Inferior parietal cortex (tissue), 1 donor: Measurements from ENCODE around the gene DPP6.

Experiments
- DNase-seq: peaks from one replicate; pipeline ENCODE4 v3.0.0-alpha.2; 2016; ENCODE audit errors: extremely low spot score

The DPP6 gene

DNA sequence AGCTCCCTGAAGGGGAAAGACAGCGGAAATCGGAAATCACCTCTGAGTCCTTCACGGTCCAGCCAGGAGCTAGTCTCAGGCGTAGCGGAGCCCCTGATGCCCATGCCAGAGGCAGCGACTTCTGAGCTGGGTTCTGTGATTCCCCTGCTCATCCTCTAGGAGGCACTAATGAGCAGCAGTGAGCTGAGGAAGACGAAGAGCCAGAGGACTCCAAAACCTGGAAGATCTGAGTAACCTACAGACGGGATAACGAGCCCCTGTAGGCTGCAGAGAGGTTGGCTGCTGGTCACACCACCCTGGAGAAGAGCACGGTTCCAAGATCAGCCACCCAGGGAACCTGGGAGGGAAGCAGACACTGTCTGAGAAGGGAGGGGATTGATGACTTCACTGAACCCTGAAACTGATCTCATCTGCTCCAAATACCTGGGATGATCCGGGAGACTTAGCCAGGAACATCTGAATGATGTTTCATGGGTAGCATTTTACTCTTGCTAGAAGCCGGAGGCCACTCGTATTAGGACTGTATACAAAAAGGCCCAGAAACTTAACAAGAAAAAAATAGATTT lies 646.6 kb downstream of the DPP6 start:
- DNase-seq: no peak

GRCh38 chr7:154699417-154699816 lies 647.2 kb downstream of the DPP6 start:
- no peak for DNase-seq

GRCh38 chr7:154709840-154710520 lies 657.8 kb downstream of the DPP6 start:
- no peak for DNase-seq

GRCh38 chr7:154720016-154720415 lies 667.8 kb downstream of the DPP6 start:
- DNase-seq: no peak

DNA sequence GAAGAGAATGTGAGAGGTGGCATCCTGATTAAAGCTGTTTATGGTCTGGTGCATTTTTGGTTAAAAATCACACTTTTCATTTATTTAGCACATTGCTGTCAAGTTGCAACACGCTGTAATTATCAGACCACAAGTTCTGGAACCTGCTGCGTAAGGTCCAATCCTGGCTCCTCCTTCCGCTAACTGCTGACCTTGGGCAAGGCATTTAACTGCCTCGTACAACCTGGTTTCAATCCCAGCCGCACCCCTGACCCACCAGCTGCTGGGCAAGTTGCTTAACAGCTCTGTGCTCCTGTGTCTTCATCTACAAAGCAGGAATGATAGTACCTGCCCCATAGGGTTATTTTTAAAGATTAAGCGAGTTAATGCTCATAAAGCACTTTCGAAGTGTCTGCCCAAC lies 668.9 kb downstream of the DPP6 start:
- no peak for DNase-seq

GRCh38 chr7:154726368-154726767 lies 674.2 kb downstream of the DPP6 start:
- DNase-seq: no peak

GRCh38 chr7:154729056-154729455 lies 676.9 kb downstream of the DPP6 start:
- DNase-seq: no peak

GRCh38 chr7:154735766-154736165 lies 683.6 kb downstream of the DPP6 start:
- DNase-seq: no peak

- DNase-seq: no peak
These were observed 684.2 kb downstream of the DPP6 start for GRCh38 chr7:154736389-154736788.

DNA sequence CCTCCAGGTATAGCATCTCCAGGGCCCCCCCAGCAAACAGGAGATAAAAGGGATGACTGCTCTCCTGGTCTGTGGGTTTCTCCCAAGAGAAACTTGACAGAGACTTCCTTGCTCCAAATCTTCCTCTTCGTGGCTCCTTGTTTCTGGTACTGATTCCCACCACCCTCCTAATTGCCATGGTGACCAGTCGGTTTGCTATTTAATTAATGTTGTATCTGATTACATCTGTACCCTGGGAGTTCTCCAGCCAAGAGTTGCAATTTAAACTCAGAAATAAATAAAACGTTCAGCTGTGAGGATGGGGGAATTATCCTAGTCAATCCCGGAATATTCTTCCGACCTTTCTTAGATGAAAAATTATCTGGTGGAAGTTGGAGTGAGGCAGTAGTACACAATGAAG lies 686.0 kb downstream of the DPP6 start:
- DNase-seq: no peak

DNA sequence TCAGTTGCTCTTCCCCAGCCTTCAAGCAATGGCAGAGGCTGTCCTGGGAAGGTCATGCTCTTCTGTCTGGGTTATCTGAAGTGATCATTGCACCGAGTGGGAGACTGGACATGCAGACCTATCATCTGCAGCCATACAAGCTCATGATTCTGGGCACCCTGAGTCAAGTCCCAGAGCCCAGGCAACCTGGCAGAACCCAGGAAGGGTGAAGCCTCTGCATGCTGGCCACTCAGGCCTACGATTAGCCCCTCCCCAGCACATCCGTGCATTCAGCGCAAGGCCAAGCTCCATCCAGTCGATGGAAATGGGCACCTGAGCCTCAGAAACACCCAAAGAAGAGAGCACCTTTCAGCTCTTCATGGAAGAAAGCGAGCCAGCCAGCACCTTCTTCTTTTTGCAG lies 688.9 kb downstream of the DPP6 start:
- no peak for DNase-seq

- DNase-seq: peak; percentile 64
These were observed 691.0 kb downstream of the DPP6 start for GRCh38 chr7:154743206-154743605.

- DNase-seq: peak; percentile 82
These were observed 692.2 kb downstream of the DPP6 start for GRCh38 chr7:154744256-154744860.

GRCh38 chr7:154744861-154745258 lies 692.7 kb downstream of the DPP6 start:
- DNase-seq: no peak

GRCh38 chr7:154746571-154747360 lies 694.6 kb downstream of the DPP6 start:
- peak; percentile 82 for DNase-seq

DNA sequence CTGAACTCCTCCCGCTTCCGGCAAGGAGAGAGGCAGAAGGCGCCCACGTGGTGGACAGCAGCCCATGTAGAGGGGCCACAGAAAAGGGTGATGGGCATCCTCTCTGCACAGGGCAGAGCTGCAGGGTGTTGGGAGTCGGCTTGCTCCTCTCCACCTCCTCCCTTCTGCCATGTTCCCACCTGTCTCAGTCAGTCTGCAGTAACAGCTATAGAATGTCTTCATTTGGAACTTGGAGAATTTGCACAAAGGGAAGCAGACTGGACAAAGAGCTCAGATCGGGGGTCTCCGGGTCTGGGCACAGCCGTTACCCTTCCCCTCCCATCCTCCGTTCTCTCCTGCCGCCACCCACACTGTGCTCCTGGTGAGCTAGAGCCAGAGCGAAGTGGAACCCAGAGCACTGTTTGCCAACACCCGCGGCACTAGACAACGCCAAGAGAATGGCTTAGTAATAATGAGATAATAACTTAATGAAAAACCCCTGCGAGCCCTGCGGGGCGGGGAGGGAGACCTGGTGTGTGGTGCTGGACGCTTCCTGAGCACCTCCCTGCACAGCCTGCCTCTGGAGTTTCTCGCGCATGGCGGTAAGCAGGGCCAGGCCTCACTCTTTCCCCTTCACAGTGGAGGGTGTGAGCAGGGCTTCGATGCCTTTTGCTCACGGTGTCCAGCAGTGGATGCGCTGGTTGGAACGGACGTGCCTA lies 696.0 kb downstream of the DPP6 start:
- no peak for DNase-seq

DNA sequence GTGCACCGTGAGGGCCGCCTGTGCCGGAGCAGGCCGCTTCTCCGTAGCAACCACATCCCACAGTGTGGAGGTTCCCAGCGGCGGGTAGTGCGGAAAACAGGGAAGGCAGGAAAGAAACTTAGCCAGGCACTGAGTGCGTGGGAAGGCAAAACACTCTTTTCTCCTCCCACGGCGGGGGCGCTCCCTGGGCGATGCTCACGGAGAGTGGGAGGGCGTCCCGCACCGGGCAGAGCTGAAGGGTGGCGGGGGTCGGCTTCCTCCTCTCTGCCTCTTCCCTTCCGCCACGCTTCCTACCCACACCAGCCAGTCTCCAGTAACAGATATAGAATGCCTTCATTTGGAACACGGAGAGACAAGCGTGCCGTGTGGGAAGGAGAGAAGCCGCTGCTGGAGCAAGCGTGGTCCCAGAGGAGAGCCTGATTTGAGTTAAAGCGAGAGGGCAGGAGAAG lies 698.2 kb downstream of the DPP6 start:
- no peak for DNase-seq

DNA sequence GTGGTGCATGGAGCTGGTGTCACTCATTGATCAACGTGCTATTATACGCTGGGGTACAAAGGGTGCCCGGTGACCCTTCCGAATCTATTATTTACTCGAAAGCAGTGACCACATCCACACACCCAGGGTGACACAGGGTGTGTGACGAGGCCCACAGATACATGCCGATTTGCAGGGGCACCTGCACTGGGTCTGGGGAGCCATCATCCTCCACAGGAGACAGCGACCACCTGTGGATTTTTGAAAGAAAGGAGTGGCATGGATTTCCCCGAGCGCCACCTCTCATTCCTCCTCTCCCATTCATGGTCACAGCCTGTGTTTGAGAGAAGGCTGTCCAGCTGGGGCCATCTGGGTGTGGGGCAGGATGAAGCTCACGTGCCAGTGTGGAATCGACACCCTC lies 701.0 kb downstream of the DPP6 start:
- DNase-seq: no peak

DNA sequence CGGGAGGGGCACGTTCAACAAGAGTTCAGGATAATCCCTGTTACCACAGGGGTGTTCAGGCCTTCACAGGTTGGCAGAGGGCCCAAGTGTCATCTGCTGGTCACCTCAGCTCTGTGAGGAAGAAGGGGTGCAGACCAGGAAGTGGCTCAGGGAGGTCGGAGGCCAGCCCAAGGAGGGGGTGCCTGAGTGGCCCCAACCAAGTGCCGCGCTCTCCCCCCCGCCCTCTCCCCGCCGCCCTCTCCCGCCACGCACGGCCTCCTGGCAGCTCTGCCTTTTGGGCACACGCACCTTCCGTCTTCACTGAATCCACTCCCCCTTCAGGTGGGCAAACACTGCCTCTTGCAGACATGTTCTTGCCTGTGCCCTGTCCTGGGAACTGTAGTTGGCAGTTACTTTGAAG lies 705.6 kb downstream of the DPP6 start:
- no peak for DNase-seq

GRCh38 chr7:154759989-154760388 lies 707.8 kb downstream of the DPP6 start:
- no peak for DNase-seq

GRCh38 chr7:154765118-154765517 lies 712.9 kb downstream of the DPP6 start:
- no peak for DNase-seq

DNA sequence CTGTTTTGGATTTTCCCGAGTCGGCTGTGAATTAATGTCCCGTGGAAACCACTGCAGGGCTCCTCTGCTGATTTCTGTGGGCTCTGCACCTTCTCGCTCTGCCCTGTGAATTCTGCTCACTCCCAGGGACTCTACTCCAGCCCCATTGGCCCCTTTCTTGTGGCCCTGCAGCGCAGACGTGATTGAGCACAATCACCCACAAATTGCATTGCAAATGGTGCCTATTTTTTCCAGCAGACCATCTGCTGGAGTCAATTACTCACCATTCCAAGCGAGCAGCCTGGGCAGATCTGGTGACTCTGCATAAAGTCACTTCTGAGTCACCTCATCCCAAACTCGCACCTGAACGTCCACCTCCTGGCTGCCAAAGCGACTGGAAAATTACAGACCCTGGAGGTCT lies 714.9 kb downstream of the DPP6 start:
- no peak for DNase-seq
